Stomach (tissue), 9 donors: ENCODE data around the gene HNRNPD. TPM values are rescaled to one million over a fixed set of nuclear protein-coding genes. Genes with fewer than 3 reads are reported as not detected.
"Not testable (repeated sequence)": the region's sequence is repeated elsewhere in the genome, so short reads cannot be mapped to it uniquely, and the experiment has no call there.

Experiments used
- DNase-seq, 2 donors: peaks; one replicate each; pipeline versions ENCODE4 v3.0.0 to v3.0.0-alpha.2; 2013 to 2019
- H3K27ac ChIP-seq, 5 donors: fragments of 200-600 bp in 4 of 5; sonication (generic) in 4 of 5; one replicate each; pipeline ENCODE4 v1.5.1; 2013 to 2019; ENCODE audit warnings: mild to moderate bottlenecking in 1 of 5, moderate library complexity in 1 of 5
- H3K27me3 ChIP-seq, 3 donors: fragments of 200-600 bp; sonication (generic); one replicate each; pipeline ENCODE4 v1.5.1; 2017 to 2019; ENCODE audit warnings: mixed run types in 1 of 3
- H3K36me3 ChIP-seq, 4 donors: fragments of 200-600 bp; sonication (generic); 1 replicate in 3 of 4; 2 replicates in 1 of 4; pipeline ENCODE4 v1.5.1; 2016 to 2019
- H3K4me1 ChIP-seq, 4 donors: fragments of 200-600 bp; sonication (generic); one replicate each; pipeline ENCODE4 v1.5.1; 2016 to 2019
- H3K4me3 ChIP-seq, 4 donors: fragments of 200-600 bp; sonication (generic) in 3 of 4; one replicate each; pipeline ENCODE4 v1.5.1; 2016 to 2019; ENCODE audit warnings: mild to moderate bottlenecking in 1 of 4
- H3K9me3 ChIP-seq, 4 donors: fragments of 200-600 bp; sonication (generic); one replicate each; pipeline ENCODE4 v1.5.1; 2016 to 2019
- EP300 ChIP-seq: sonication (generic); formaldehyde crosslinking; IDR thresholded peaks from one replicate; pipeline ENCODE4 v1.6.1; 2017; ENCODE audit warnings: antibody characterized with exemption
- POLR2A ChIP-seq, 4 donors: fragments of 450-650 bp; IDR thresholded peaks; one replicate each; pipeline ENCODE4 v1.6.1; 2016; ENCODE audit warnings: antibody characterized with exemption in 4 of 4, control low read depth in 2 of 4, mild to moderate bottlenecking in 1 of 4, moderate library complexity in 1 of 4
- POLR2AphosphoS5 ChIP-seq, 3 donors: sonication (generic); formaldehyde crosslinking; IDR thresholded peaks; one replicate each; pipeline ENCODE4 v1.6.1; 2016; ENCODE audit warnings: antibody characterized with exemption in 3 of 3
- WGBS, 5 donors: extraction: QIAGEN DNeasy Blood & Tissue Kit in 3 of 5; methylation state at CpG; one replicate each; pipeline versions ENCODE4 v1.1.5 to v1.1.7; 2013 to 2018; 5-methylcytosine and 5-hydroxymethylcytosine counted together
- intact Hi-C: fragments of 100-400 bp; cut with DNase I; formaldehyde crosslinking; loops from one replicate; pipeline ENCODE4 v1.15.1; 2023; ENCODE audit warnings: low total_unique reads
- polyA plus RNA-seq, 3 donors: library from polyadenylated mRNA; stranded (reverse); fragments of 200-250 nt; gene quantifications; one replicate each; pipeline ENCODE4 v1.2.3, GENCODE V29; 2013
- total RNA-seq, 5 donors: library from RNA; depleted of rRNA; stranded (reverse); fragments of >200 nt; gene quantifications; one replicate each; pipeline versions ENCODE4 v1.1.0 to v1.2.3, GENCODE V29; 2014 to 2016
- TF ChIP-seq, protein P1 (sequence below), 7 experiments: fragments of 450-650 bp in 4 of 7; fragments of 200-600 bp in 3 of 7; sonication (generic) in 3 of 7; IDR thresholded peaks; one replicate each; pipeline ENCODE4 v1.5.1; 2016 to 2019; ENCODE audit warnings: antibody characterized with exemption in 7 of 7, control low read depth in 2 of 7, mild to moderate bottlenecking in 1 of 7
- donor health status: healthy with polysubstance abuse.
- donor health status: Bipolar disorder and iron deficiency.
- donor health status: healthy.

HNRNPD gene
- total and polyA plus RNA-seq, 8 donors, result 87.0 to 179 (median 128) TPM

GRCh38 chr4:82371497-82371896 lies 2.3 kb downstream of the HNRNPD start:
- TF ChIP-seq POLR2AphosphoS5 (IDR thresholded peaks at IDR 0.05) (no peak), POLR2A (IDR thresholded peaks at IDR 0.05) (no peak), EP300 (no peak)
- TF ChIP-seq, protein P1, sequence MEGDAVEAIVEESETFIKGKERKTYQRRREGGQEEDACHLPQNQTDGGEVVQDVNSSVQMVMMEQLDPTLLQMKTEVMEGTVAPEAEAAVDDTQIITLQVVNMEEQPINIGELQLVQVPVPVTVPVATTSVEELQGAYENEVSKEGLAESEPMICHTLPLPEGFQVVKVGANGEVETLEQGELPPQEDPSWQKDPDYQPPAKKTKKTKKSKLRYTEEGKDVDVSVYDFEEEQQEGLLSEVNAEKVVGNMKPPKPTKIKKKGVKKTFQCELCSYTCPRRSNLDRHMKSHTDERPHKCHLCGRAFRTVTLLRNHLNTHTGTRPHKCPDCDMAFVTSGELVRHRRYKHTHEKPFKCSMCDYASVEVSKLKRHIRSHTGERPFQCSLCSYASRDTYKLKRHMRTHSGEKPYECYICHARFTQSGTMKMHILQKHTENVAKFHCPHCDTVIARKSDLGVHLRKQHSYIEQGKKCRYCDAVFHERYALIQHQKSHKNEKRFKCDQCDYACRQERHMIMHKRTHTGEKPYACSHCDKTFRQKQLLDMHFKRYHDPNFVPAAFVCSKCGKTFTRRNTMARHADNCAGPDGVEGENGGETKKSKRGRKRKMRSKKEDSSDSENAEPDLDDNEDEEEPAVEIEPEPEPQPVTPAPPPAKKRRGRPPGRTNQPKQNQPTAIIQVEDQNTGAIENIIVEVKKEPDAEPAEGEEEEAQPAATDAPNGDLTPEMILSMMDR (IDR thresholded peaks at IDR 0.05), result no peak
- Histone ChIP-seq H3K4me3 (peak overlapping the region; percentile 76 to 97 (median 90)), H3K27me3 (no peaks in the 10 kb centered on the region), H3K9me3 (no peaks in the 10 kb centered on the region), H3K4me1 (peaks cover 48 to 78% (median 59%) of the 10 kb centered on the region in 4 donors), H3K27ac (peak overlapping the region in 4 of 5 donors; percentile 99 to 100 (median 100)), H3K36me3 (peaks cover 0 to 34% (median 14%) of the 10 kb centered on the region in 4 donors)
- intact Hi-C loops, result no loop called here
- DNase-seq, result peak in 1 of 2 donors; percentile 26
- 0 to 1% (median 1%) methylated on average over 8 of the region's 8 CpGs for WGBS, 5 donors

- TF ChIP-seq EP300 (no peak), POLR2AphosphoS5 (IDR thresholded peaks at IDR 0.05) (no peak), POLR2A (IDR thresholded peaks at IDR 0.05) (no peak)
- TF ChIP-seq, protein P1 (IDR thresholded peaks at IDR 0.05), result no peak
- Histone ChIP-seq H3K36me3 (peaks cover 0 to 39% (median 19%) of the 10 kb centered on the region in 4 donors), H3K4me1 (peaks cover 56 to 100% (median 82%) of the 10 kb centered on the region in 4 donors), H3K4me3 (peak overlapping the region in 2 of 4 donors; percentile 6 to 13), H3K27me3 (no peaks in the 10 kb centered on the region), H3K9me3 (no peaks in the 10 kb centered on the region), H3K27ac (no peak overlapping the region)
- WGBS, 5 donors, result 25 to 36% (median 32%) methylated on average over 5 of the region's 5 CpGs
- DNase-seq, result no peak
- intact Hi-C loops, result no loop called here
These were observed 6.2 kb downstream of the HNRNPD start for GRCh38 chr4:82367438-82368097.

DNA sequence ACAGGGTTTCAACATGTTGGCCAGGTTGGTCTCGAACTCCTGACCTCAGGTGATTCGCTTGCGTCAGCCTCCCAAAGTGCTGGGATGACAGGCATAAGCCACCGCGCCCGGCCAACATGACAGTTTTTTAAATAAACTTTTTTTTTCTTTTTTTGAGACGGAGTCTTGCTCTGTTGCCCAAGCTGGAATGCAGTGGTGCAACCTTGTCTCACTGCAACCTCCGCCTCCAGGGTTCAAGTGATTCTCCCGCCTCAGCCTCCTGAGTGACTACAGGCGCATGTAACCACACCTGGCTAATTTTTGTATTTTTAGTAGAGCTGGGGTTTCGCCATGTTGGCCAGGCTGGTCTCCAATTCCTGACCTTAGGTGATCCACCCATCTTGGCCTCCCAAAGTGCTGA lies 7.4 kb downstream of the HNRNPD start:
- H3K9me3 ChIP-seq, DNase-seq, H3K27me3 ChIP-seq, H3K4me3 ChIP-seq, intact Hi-C loops, H3K27ac ChIP-seq: not testable (repeated sequence)
- Histone ChIP-seq H3K4me1 (peaks cover 62 to 100% (median 86%) of the 10 kb centered on the region in 4 donors), H3K36me3 (peaks cover 0 to 39% (median 19%) of the 10 kb centered on the region in 4 donors)
- WGBS, 5 donors, result 90 to 98% (median 95%) methylated on average over 11 of the region's 11 CpGs

GRCh38 chr4:82363896-82364487 lies 9.8 kb downstream of the HNRNPD start:
- intact Hi-C loops, result no loop called here
- no peak for TF ChIP-seq POLR2A (IDR thresholded peaks at IDR 0.05)
- TF ChIP-seq EP300, result no peak
- TF ChIP-seq, protein P1 (IDR thresholded peaks at IDR 0.05), result no peak
- no peak for TF ChIP-seq POLR2AphosphoS5 (IDR thresholded peaks at IDR 0.05)
- no peaks in the 10 kb centered on the region for H3K27me3 ChIP-seq
- H3K27ac ChIP-seq, result no peak overlapping the region
- H3K36me3 ChIP-seq, result peaks cover 0 to 27% (median 21%) of the 10 kb centered on the region in 4 donors
- H3K9me3 ChIP-seq, result no peaks in the 10 kb centered on the region
- peaks cover 64 to 100% (median 83%) of the 10 kb centered on the region in 4 donors for H3K4me1 ChIP-seq
- WGBS, 5 donors, result 68 to 76% (median 70%) methylated on average over 3 to 4 of the region's 4 CpGs
- H3K4me3 ChIP-seq, result no peak overlapping the region
- no peak for DNase-seq
